SHP77 (cell line): Measurements from ENCODE around the gene GSG1L.

Experiments used
- DNase-seq, 2 experiments: peaks; one replicate each; lab custom pipeline; 2025; lab: John Stamatoyannopoulos, UW

GSG1L gene

DNA sequence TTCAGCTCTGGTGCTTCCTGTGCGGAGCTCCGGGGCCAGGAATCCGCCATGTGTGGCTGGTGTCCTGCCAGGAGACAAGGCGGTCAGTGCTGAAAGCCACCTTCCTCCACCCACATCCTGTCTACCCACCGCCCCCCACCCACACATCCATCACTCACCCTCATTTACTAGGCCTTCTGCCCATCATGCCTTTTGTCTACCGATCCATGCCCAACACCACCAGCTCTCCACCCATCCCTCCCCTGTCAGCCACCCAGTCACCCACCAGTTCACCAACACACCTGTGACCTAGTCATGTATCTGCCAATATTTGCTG, 272.2 kb downstream of the GSG1L start:
- DNase-seq: no peak

DNA sequence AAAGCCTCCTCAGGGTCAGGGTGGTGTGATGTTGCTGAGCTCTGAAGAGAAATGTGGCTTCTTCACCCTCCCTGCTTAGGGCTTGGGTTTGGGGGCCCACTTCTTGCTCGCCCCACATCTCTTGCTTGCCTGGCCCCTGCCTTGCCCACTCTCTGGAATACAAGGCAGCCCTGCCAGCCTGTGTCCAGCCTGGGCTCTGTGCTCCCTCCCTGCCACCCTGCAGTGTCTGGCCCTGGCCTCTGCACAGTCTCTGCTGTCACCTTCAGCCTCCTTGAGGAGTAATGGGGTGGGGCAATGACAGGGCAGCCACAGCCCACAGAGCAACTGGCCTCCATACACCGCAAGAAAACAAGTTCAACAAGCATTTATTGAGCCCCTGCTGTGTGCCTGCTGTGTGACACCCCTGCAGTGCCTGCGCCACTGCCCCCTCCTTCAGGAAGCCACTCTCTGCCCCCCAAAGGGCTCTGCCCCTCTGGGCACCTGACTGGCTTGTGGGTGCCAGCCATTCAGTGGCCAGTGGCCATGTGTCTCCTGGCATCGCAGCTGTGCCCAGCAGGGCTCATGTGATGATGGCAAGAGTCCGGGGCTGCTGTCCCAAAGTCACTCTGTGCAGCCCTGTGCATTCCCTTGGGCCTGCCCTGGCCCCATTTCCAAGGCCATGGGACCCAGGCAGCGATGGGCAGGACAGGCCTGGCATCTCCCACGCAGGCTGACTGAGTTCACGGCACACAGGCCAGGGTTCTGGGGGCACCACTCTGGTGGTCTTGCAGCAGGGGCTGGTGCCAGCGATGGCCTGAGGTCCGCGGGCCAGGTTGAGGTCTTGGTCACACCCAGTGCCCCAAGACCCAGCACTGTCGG, 272.7 kb downstream of the GSG1L start:
- no peak for DNase-seq

- no peak for DNase-seq
Measured at GRCh38 chr16:27789595-27790241, 273.8 kb downstream of the GSG1L start.

- DNase-seq: no peak
Measured at GRCh38 chr16:27789150-27789549, 274.4 kb downstream of the GSG1L start.

DNA sequence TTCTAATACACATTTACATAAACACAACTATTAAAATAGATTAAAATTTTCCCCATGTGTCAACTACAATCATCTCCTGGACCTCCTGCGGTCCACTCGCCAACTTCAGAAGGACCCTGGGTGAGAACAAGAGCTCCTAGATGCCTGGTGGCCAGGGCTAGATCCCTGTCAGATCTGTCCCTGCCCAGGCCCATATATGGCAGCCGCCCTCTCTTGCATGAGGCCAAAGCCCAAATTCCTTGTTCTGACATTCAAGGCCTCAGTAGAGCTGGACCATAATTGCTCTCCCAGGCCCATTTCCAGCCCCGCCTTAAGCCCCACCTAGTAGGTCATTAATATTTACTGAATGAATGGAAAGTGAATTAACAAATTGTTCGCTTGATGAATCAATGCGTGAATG, 275.8 kb downstream of the GSG1L start:
- no peak for DNase-seq

GRCh38 chr16:27786923-27787625, 276.4 kb downstream of the GSG1L start:
- DNase-seq: no peak

DNA sequence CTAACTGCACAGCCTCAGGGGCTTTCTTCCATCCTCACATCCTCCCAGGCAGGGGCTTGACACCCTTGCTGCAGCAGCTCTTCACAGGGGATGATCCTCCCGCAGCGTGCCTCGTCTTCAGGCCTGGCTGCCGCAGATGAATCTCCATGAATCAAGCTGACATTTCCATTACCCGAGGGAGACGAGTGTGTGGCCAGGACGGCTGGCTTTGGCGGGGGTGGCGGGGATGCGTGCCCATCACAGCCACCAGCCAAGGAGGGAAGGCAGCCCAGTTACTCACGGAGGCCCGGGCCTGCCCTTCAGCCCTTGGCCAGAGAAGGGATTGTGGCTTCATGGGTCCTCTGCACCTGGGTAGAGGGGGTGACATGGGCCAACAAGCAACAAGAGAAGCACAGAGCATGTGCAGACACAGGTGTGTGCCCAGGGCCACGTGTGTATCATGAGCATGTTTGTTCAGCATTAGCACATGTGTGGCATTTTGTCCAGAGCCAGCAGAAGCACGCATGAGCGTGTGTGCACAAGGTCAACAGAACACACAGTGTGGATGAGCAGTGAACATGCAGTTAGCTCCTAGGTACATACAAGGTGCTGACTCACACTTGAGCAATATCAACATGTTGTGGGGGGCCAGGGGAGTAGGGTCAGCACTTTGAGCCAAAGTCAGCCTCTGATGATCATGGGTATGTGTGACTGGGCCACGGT, 277.1 kb downstream of the GSG1L start:
- DNase-seq: no peak

GRCh38 chr16:27785307-27785678, 278.2 kb downstream of the GSG1L start:
- no peak for DNase-seq

- no peak for DNase-seq
Measured at GRCh38 chr16:27784351-27785306, 278.9 kb downstream of the GSG1L start.

DNA sequence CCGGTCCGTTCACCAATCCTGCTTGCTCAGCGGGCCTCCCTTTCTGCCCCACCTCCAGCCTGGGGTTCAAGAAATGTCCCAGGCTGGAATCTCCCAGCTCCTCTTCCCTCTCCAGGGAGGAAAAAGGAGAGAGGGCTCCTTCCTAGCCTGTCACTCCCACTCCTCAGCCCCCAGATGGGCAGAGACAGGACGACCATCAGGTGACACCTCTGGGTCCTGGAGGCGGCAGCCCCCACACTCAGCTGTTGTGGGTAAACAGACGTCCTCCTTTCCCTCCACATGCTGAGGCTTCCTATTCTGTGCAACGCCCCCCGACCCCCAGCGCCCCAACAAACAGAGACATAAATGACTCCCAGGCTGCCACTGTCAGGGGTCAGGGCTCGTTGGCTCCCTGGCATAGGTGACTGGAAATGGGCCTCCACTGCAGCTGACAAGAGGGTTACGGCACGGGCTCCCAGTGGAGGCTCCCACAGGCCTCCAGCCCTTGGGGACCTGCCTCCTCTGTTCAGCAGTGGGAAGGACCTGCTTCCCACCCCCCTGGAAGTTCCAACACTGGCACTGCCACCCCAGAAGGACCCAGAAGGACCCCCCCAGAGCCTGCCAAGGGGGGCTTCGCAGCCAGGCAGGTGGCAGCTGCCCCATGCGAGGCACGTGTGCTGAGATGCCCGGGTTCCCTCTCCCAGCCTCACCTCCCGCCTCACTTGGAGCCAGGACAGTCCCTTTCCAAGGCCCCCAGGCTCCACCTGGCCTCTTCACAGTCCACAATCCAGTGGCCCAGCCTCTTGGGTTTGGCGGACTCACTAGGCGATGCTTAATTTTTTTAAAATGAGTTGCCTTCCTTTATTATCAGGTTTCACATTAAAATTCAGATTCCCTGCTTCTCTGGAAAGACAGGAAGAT, 281.3 kb downstream of the GSG1L start:
- no peak for DNase-seq

GRCh38 chr16:27781195-27781524, 282.4 kb downstream of the GSG1L start:
- no peak for DNase-seq

DNA sequence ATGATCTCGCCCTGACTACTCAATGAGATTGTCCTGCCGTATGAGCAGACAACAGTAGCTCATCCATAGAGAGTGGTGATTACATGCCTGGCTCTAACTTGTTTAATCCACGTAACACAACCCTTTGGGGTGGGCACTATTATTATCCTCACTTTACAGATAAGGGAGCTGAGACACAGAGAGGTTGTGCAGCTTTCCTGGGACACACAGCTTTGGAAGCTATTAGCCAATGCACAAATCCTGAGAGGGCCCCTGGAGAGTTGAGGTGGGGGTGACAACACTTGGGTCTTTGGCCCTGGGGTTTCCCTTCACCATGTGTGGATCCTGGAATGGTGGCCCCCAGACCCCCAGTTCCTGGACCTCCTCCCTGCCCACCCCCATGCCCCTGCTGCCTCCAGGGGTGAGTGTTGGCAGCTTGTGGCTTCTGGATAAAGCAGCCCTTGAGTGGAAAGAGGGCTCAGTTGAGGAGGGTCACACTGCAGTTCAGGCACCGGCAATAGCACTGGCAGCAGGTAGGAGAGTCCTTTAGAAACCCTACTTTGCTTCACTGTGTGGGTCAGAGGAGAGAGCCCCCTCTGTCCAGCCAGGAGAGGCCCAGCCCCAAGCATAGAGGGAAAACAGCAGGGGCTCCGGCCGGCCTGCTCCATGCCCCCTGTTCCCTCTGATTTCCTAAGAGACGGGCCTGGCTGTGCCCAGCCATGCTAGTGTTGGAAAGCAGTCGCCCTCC, 282.9 kb downstream of the GSG1L start:
- no peak for DNase-seq

DNA sequence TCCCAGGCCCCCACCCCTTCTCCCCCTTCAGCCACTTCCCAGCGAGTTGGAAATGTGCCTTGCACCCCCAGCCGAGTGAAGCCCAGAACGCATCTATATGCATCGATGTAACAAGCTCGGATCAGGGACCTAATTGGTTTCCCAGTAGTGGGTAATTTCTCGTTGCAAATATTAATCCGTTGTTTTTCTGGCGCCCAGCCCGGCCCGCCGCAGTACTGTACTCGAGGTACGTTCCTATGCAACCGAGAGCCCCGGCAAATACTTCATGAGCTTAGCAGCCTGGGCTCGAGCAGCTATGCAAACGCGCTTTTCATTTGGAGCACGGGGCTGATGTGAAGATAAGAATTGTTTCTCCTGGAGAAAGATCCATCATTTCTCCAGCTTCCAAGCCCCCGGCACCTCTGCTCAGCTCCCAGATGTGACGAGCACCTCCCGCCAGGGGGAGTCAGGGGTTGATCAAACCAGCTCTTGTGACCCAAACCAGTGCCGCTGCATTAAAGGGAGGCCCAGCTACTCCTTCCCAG, 283.8 kb downstream of the GSG1L start:
- peak; percentile 22 to 27 for DNase-seq

GRCh38 chr16:27778926-27779570, 284.5 kb downstream of the GSG1L start:
- DNase-seq: no peak

DNA sequence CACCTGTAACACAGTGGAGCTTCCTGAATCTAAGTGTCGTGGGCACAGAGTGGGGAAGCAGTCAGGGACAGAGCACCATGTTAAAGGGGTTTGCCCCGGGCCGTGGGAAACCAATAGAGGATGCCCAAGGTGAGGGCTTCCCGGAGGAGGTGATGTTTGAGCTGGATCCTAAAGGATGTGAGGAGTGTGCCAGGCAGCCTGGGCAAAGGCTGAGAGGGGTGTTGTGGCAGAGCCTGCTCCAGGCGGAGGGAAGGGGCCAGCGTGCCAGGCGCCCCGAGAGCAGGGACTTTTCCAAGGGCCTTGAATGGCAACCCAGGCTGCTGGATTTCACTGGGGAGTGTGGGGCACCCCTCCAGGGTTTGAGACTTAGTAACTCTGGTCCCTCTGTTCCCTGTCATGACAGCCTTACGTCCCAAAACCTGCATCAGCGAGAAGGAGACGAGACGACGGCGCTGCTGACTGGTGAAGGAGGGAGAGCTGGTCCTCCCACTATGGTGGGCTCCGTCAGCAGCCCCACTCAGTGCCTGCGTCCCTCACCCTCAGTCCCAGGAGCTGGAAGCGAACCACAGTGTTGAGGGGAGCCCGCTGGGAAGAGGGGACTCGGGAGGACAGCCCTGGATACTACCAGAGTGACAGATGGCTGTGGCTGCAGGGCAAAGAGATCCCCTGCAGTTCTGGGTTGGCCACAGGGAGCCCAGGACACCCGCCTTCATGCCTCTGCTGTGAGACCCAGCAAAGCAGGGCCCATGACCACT, 285.2 kb downstream of the GSG1L start:
- DNase-seq: no peak

DNA sequence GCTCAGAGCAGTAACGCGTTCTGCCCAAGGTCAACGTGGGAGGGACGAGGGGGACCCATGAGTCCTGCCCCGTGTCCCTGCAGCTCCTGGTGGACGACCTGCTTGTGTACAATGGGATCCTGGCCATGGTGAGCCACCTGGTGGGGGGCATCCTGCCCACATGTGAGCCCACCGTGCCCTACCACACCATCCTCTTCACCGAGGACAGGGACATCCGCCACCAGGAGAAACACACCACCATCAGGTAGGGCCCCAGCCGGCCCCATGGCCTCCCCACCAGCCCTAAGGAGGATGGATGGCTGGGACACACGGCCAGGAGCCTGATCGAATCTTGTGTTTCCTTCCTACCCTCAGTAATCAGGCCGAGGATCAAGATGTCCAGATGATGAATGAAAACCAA, 286.0 kb downstream of the GSG1L start:
- no peak for DNase-seq

GRCh38 chr16:27776556-27777225, 286.8 kb downstream of the GSG1L start:
- no peak for DNase-seq

GRCh38 chr16:27775254-27775653, 288.3 kb downstream of the GSG1L start:
- DNase-seq: no peak
